OCI-LY7 (cell line): Measurements from ENCODE around the gene MGAT4C.

Source experiments
- EZH2phosphoT487 ChIP-seq: fragments of 200-600 bp; sonication (generic); IDR thresholded peaks from 2 replicates; pipeline ENCODE4 v1.6.1; 2018; ENCODE audit warnings: low read depth, borderline replicate concordance, mild to moderate bottlenecking, mixed run types, antibody characterized with exemption, low read length, moderate library complexity, mixed read lengths
- TF ChIP-seq, protein P1 (sequence below): fragments of 200-600 bp; sonication (generic); conservative IDR thresholded peaks from 2 replicates; pipeline ENCODE4 v1.5.1; 2014; ENCODE audit warnings: mild to moderate bottlenecking, antibody characterized with exemption, low read length, moderate library complexity, mixed read lengths

DNA sequence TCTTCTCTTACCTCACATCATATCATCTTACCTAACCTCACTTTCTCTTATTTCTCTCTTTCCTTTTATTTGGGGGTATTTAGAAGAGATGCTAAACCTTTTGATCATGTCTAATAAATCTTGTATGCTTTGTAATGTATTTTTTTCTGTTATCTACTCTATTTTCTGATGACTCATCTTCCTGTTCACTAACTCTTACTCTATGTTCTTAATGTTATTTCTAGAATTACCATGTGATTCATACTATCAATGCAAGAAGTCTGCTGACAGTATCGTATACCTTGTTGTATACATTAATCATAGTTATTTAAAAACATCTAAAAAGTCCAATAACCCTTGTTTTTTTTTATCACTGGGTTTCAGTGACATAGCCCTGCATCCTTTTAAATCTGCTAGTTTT lies 62.3 kb downstream of the MGAT4C start:
- TF ChIP-seq, protein P1, sequence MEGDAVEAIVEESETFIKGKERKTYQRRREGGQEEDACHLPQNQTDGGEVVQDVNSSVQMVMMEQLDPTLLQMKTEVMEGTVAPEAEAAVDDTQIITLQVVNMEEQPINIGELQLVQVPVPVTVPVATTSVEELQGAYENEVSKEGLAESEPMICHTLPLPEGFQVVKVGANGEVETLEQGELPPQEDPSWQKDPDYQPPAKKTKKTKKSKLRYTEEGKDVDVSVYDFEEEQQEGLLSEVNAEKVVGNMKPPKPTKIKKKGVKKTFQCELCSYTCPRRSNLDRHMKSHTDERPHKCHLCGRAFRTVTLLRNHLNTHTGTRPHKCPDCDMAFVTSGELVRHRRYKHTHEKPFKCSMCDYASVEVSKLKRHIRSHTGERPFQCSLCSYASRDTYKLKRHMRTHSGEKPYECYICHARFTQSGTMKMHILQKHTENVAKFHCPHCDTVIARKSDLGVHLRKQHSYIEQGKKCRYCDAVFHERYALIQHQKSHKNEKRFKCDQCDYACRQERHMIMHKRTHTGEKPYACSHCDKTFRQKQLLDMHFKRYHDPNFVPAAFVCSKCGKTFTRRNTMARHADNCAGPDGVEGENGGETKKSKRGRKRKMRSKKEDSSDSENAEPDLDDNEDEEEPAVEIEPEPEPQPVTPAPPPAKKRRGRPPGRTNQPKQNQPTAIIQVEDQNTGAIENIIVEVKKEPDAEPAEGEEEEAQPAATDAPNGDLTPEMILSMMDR: no peak
- no peak for TF ChIP-seq EZH2phosphoT487
